KBM-7 (cell line): ENCODE results near the gene RNF40.

ENCODE experiments used
- DNase-seq: peaks from one replicate; pipeline ENCODE4 v3.0.0-alpha.2; 2015
- in situ Hi-C: fragments of 300-500 bp; cut with MboI; formaldehyde crosslinking; loops from 2 replicates; pipeline ENCODE4 v1.14.3; 2020; ENCODE audit warnings: low sequenced_read_pairs, low pct_unique_long_range_greater_than_20kb, mixed read lengths

Gene RNF40

DNA sequence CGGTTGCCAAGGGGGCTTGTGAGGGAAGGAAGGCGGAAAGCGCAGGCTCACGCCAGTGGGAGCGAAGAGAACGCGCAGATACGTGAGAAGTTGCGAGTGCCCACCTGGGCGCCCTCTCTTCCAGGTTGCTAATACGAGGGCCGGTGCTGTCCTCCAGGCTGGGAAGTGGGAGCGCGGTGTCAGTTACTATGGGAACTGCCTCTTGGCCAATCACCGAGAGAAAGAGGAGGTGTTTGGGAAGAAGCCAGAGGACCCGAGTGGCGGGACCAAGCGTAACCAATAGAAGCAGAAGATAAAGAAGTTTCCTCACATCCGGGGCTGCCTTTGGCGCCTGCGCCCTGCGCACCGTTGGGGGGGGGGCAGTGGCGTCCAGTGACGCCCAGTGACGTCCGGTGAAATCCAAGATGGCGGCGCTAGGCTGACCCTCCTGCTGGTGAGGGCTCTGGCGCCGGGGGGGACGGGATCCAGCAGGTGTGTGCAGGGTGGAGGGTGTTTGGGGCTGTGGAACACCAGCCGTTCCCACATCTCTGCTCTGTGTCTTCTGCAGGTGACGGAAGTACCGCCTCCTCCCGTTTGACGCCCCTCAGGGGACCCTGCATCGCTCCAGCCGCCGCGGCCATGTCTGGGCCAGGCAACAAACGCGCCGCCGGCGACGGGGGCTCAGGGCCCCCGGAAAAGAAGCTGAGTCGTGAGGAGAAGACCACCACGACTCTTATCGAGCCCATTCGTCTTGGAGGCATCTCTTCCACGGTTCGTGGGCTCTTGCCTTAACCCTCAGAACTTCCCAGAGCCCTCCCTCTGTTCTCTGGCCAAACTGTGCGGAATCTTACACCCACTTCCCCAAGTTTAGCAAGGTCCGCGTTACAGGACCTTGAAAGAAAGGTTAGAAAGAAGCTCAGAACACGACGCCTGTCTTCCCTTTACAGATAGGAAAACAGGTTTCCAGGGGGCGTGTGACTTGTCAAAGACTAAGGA lies at the start of gene RNF40, which contains the start of gene CFAP119:
Gene RNF40, plus strand, starts transcription at position 395 of the 975 bp plus-strand sequence. Its CDS starts 224 bp downstream, at position 619.
Gene CFAP119, minus strand, starts transcription at position 135 of the 975 bp plus-strand sequence. CDS start 314 bp downstream, outside the sequence.
- peak; percentile 98 for DNase-seq
- in situ Hi-C loops, result no loop called here

- in situ Hi-C loops, result no loop called here
- no peak for DNase-seq
These were observed 46.2 kb upstream of the RNF40 start for GRCh38 chr16:30715750-30716445.

GRCh38 chr16:30720086-30720485 lies 42.0 kb upstream of the RNF40 start:
- in situ Hi-C loops, result no loop called here
- DNase-seq, result no peak

DNA sequence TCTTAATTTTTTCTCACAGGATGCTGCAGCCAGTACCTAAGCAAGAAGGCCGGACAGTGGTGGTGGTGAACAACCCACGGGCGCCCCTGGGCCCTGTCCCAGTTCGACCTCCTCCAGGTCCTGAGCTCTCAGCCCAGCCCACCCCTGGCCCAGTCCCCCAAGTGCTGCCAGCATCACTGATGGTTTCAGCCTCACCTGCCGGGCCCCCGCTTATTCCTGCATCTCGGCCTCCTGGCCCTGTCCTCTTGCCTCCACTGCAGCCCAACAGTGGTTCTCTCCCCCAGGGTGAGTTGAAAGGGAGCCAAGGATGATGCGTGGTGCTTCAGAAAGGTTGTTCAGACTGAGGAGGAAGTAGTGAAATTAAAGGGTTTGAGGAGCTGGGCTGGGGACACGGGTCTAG lies 41.4 kb upstream of the RNF40 start:
- no peak for DNase-seq
- in situ Hi-C loops, result no loop called here

- no peak for DNase-seq
- in situ Hi-C loops, result no loop called here
These were observed 41.0 kb upstream of the RNF40 start for GRCh38 chr16:30721167-30721566.

- no peak for DNase-seq
- in situ Hi-C loops, result no loop called here
These were observed 40.5 kb upstream of the RNF40 start for GRCh38 chr16:30721606-30722005.

DNA sequence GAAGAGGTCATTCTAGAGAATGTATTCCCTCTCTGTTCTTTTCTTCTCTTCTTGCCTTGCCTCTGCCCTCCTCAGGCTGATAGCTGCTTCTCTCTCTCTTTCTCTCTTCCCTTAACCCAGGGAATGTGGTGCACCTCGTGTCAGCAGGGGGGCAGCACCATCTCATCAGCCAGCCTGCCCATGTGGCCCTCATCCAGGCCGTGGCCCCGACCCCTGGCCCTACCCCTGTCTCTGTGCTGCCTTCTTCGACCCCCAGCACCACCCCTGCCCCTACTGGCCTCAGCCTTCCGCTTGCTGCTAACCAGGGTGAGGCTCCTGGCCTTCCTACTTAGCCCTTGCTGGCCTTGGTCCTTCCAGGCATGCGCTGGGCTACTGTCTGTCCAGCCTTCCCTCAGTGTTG lies 39.7 kb upstream of the RNF40 start:
- in situ Hi-C loops, result no loop called here
- peak; percentile 28 for DNase-seq

GRCh38 chr16:30722916-30723315 lies 39.2 kb upstream of the RNF40 start:
- DNase-seq, result no peak
- in situ Hi-C loops, result no loop called here

GRCh38 chr16:30723725-30724355 lies 38.3 kb upstream of the RNF40 start:
- in situ Hi-C loops, result no loop called here
- no peak for DNase-seq

- in situ Hi-C loops, result no loop called here
These were observed 37.3 kb upstream of the RNF40 start for GRCh38 chr16:30724641-30725417.

GRCh38 chr16:30725418-30725792 lies 36.7 kb upstream of the RNF40 start:
- in situ Hi-C loops, result no loop called here
- DNase-seq, result no peak

More at GRCh38 chr16:30724641-30725417, 37.3 kb upstream of the RNF40 start:
- DNase-seq, result peak; percentile 61

GRCh38 chr16:30728321-30728720 lies 33.8 kb upstream of the RNF40 start:
- in situ Hi-C loops, result no loop called here

GRCh38 chr16:30728899-30729672 lies 33.0 kb upstream of the RNF40 start:
- peak; percentile 76 for DNase-seq
- in situ Hi-C loops, result no loop called here

More at GRCh38 chr16:30728321-30728720, 33.8 kb upstream of the RNF40 start:
- no peak for DNase-seq

DNA sequence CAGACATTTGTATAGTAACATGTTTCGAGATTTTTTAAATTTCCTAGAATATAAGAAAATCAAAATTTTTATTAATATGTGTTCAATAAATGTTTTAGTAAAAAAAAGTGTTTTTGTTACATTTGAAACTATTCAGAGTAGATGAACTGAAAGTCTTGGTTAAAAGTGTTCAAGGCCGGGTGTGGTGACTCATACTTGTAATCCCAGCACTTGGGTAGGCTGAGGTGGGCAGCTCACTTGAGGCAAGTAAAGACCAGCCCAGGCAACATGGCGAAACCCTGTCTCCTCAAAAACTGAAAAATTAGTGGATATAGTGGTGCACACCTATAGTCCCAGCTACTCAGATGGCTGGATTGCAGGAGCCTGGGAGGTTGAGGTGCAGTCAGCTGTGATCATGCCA lies 30.7 kb upstream of the RNF40 start:
- in situ Hi-C loops, result no loop called here
- no peak for DNase-seq

DNA sequence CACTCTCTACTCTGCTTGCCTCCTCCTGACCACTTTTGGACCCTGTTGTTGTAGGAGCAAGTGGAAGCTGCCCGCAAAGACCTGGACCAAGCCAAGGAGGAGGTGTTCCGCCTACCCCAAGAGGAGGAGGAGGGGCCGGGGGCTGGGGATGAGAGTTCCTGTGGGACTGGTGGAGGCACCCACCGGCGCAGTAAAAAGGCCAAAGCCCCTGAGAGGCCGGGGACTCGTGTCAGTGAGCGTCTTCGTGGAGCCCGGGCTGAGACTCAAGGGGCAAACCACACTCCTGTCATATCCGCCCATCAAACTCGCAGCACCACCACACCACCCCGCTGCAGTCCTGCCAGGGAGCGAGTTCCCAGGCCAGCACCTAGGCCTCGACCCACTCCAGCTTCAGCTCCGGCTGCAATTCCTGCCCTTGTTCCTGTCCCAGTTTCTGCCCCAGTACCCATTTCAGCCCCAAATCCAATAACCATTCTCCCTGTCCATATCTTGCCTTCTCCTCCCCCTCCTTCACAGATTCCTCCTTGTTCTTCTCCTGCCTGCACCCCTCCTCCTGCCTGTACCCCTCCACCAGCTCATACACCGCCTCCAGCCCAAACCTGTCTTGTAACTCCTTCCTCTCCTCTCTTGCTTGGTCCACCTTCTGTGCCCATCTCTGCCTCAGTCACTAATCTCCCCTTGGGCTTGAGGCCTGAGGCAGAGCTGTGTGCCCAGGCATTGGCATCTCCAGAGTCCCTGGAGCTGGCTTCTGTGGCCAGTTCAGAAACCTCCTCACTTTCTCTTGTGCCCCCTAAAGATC lies 24.9 kb upstream of the RNF40 start:
- in situ Hi-C loops, result no loop called here
- DNase-seq, result no peak

- in situ Hi-C loops, result no loop called here
These were observed 24.1 kb upstream of the RNF40 start for GRCh38 chr16:30737794-30738648.

More at GRCh38 chr16:30737794-30738648, 24.1 kb upstream of the RNF40 start:
- no peak for DNase-seq
